Transverse colon (tissue), 4 donors: ENCODE results near the gene TMEM132D. TPM values are rescaled to one million over a fixed set of nuclear protein-coding genes. Genes with fewer than 3 reads are reported as not detected.

Experiments used
- DNase-seq: peaks from one replicate; pipeline ENCODE4 v3.0.0-alpha.2; 2019
- H3K27ac ChIP-seq, 4 donors: fragments of 200-600 bp; sonication (generic); 2 replicates each; pipeline ENCODE4 v1.5.1; 2016 to 2018; ENCODE audit warnings: inconsistent platforms in 4 of 4
- H3K27me3 ChIP-seq: fragments of 200-600 bp; sonication (generic); 2 replicates; pipeline ENCODE4 v1.5.1; 2017; ENCODE audit warnings: inconsistent platforms
- H3K36me3 ChIP-seq, 4 donors: fragments of 200-600 bp; sonication (generic); 2 replicates each; pipeline ENCODE4 v1.5.1; 2017 to 2019; ENCODE audit warnings: inconsistent platforms in 4 of 4
- H3K4me1 ChIP-seq, 4 donors: fragments of 200-600 bp; sonication (generic); 2 replicates each; pipeline ENCODE4 v1.5.1; 2017 to 2020; ENCODE audit warnings: inconsistent platforms in 4 of 4
- H3K4me3 ChIP-seq, 4 donors: fragments of 200-600 bp; sonication (generic); 1 replicate in 1 of 4; 2 replicates in 3 of 4; pipeline versions ENCODE4 v1.5.1 to v1.6.1; 2017 to 2019; ENCODE audit warnings: inconsistent platforms in 4 of 4
- H3K9me3 ChIP-seq, 2 donors: fragments of 200-600 bp; sonication (generic); 2 replicates each; pipeline ENCODE4 v1.5.1; 2017 to 2019; ENCODE audit warnings: inconsistent platforms in 2 of 2
- EP300 ChIP-seq: sonication (generic); formaldehyde crosslinking; IDR thresholded peaks from one replicate; pipeline ENCODE4 v1.6.1; 2017; ENCODE audit warnings: antibody characterized with exemption, low read depth
- POLR2A ChIP-seq: fragments of 450-650 bp; IDR thresholded peaks from one replicate; pipeline ENCODE4 v1.6.1; 2016; ENCODE audit warnings: antibody characterized with exemption, mild to moderate bottlenecking, moderate library complexity
- POLR2AphosphoS5 ChIP-seq, 3 donors: sonication (generic); formaldehyde crosslinking; IDR thresholded peaks; one replicate each; pipeline ENCODE4 v1.6.1; 2016; ENCODE audit warnings: antibody characterized with exemption in 3 of 3
- WGBS, 2 donors: methylation state at CpG; one replicate each; pipeline ENCODE4 v1.1.5; 2018; ENCODE audit warnings: low coverage in 1 of 2; 5-methylcytosine and 5-hydroxymethylcytosine counted together
- in situ Hi-C, 4 donors: fragments of 200-750 bp; cut with MboI; loops; one replicate each; pipeline versions ENCODE4 v1.15.0 to v1.15.1; 2017; ENCODE audit warnings: low sequenced_read_pairs in 3 of 4, low pct_ligation_motif_present in 1 of 4, low pct_unique_long_range_greater_than_20kb in 1 of 4
- intact Hi-C: fragments of 100-400 bp; cut with DNase I; formaldehyde crosslinking; loops from one replicate; pipeline ENCODE4 v1.15.1; 2023; ENCODE audit warnings: low total_unique reads
- total RNA-seq, 4 donors: library from RNA; depleted of rRNA; stranded (reverse); fragments of >200 nt; gene quantifications; one replicate each; pipeline ENCODE4 v1.1.0, GENCODE V29; 2016
- TF ChIP-seq, protein P1 (sequence below), 5 experiments: fragments of 200-600 bp in 3 of 5; fragments of 450-650 bp in 2 of 5; sonication (generic) in 3 of 5; IDR thresholded peaks; 1 replicate in 2 of 5; 2 replicates in 3 of 5; pipeline ENCODE4 v1.5.1; 2016 to 2017; ENCODE audit warnings: antibody characterized with exemption in 5 of 5, inconsistent platforms in 3 of 5, mild to moderate bottlenecking in 2 of 5, moderate library complexity in 1 of 5

Gene TMEM132D
- total RNA-seq, 4 donors from 2014 or later, result 0.48 to 0.55 TPM; not detected in 2

DNA sequence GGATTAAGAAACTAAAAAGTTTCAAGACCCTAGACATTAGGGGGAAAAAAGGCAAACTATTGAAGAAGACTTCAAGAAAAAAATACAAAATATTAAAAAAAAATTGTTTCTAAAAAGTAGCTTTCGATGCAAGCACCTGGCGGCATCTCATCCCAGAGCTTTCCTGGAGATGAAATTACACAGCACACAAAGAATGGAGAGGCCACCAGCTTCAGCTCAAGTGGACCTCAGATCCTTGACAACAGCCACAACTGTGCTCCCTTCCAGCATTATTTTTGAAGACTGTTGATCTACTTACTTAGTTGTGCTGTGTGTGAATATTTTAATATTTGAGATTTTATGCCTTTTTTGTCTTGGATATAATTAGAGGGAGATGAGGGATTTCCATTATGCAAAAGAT is 571.5 kb downstream of the TMEM132D start:
- no peak for TF ChIP-seq POLR2A
- TF ChIP-seq POLR2AphosphoS5 (IDR thresholded peaks at IDR 0.05), result no peak
- TF ChIP-seq, protein P1, sequence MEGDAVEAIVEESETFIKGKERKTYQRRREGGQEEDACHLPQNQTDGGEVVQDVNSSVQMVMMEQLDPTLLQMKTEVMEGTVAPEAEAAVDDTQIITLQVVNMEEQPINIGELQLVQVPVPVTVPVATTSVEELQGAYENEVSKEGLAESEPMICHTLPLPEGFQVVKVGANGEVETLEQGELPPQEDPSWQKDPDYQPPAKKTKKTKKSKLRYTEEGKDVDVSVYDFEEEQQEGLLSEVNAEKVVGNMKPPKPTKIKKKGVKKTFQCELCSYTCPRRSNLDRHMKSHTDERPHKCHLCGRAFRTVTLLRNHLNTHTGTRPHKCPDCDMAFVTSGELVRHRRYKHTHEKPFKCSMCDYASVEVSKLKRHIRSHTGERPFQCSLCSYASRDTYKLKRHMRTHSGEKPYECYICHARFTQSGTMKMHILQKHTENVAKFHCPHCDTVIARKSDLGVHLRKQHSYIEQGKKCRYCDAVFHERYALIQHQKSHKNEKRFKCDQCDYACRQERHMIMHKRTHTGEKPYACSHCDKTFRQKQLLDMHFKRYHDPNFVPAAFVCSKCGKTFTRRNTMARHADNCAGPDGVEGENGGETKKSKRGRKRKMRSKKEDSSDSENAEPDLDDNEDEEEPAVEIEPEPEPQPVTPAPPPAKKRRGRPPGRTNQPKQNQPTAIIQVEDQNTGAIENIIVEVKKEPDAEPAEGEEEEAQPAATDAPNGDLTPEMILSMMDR (IDR thresholded peaks at IDR 0.05), result no peak
- no peak for TF ChIP-seq EP300
- Histone ChIP-seq H3K4me1 (no peaks in the 10 kb centered on the region), H3K27me3 (no peaks in the 10 kb centered on the region), H3K4me3 (no peak overlapping the region), H3K9me3 (peaks cover 0 to 10% of the 10 kb centered on the region in 2 donors), H3K27ac (no peak overlapping the region), H3K36me3 (no peaks in the 10 kb centered on the region)
- WGBS, 2 donors, result 91 to 96% methylated on average over 2 of the region's 2 CpGs
- in situ Hi-C loops (no loop called here), intact Hi-C loops (no loop called here)
- DNase-seq, result no peak

DNA sequence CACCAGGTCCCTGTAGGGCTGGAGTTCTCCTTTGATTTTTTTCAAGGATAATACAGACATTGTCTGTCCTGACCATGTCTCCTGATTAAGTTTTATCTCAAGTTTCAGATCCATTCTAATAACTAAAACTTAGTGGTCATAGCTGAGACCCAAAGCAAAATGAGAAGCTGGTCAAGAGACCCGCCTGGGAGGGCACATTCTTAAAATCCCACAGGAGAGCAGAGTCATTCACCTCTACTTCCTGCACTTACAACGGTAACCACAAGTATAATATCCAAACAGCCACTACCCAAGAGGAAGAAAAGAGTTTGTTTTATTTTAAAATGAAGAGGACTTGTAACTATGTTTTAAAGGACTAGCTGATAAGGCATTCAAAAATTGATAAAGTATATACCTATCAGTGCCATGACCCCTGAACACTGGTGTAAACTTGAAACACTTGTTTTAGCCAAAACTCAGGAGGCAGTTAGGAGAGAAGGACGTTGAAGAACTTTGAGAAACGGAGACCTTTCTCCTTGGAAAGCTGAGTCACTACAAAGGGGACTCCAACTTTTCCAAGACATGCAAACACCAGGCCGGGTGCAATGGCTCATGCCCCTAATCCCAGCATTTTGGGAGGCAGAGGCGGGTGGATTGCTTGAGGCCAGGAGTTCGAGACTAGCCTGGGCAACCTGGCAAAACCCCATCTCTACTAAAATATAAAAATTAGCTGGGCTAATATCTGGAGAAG is 572.3 kb downstream of the TMEM132D start:
- DNase-seq, result no peak
- in situ Hi-C loops, result no loop called here
- intact Hi-C loops, result no loop called here
- H3K36me3 ChIP-seq, result no peaks in the 10 kb centered on the region
- TF ChIP-seq POLR2AphosphoS5 (IDR thresholded peaks at IDR 0.05) (no peak), EP300 (no peak), POLR2A (no peak)
- TF ChIP-seq, protein P1 (IDR thresholded peaks at IDR 0.05), result no peak
- no peak overlapping the region for H3K4me3 ChIP-seq
- H3K9me3 ChIP-seq, result peaks cover 0 to 10% of the 10 kb centered on the region in 2 donors
- no peaks in the 10 kb centered on the region for H3K4me1 ChIP-seq
- H3K27ac ChIP-seq, result no peak overlapping the region
- 53 to 70% methylated on average over 4 to 7 of the region's 7 CpGs for WGBS, 2 donors
- H3K27me3 ChIP-seq, result no peaks in the 10 kb centered on the region

DNA sequence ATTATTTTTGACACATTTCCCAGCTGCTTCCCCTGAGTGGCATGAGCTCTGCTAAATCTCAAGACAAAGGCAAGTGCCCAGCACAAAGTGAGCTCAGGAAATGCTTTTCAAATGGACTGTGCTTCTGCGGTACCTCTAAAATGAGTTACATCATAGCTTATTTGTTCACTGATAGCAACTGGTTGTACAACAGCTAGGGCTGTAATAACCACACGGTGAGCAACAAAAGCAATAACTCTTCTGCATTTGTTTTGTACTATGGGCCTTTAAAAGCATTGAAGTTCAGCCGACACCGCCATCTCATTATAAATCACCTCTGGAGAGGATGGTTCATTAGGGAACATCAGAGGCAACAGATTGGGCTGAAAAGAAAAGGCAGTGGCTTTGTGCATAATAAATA is 575.6 kb downstream of the TMEM132D start:
- DNase-seq, result no peak
- Histone ChIP-seq H3K4me1 (no peaks in the 10 kb centered on the region), H3K9me3 (no peaks in the 10 kb centered on the region), H3K27ac (no peak overlapping the region), H3K36me3 (no peaks in the 10 kb centered on the region), H3K4me3 (no peak overlapping the region), H3K27me3 (no peaks in the 10 kb centered on the region)
- intact Hi-C loops (no loop called here), in situ Hi-C loops (no loop called here)
- TF ChIP-seq POLR2AphosphoS5 (IDR thresholded peaks at IDR 0.05), result no peak
- no peak for TF ChIP-seq EP300
- TF ChIP-seq, protein P1 (IDR thresholded peaks at IDR 0.05), result no peak
- TF ChIP-seq POLR2A, result no peak
- 17 to 31% methylated on average over 4 of the region's 4 CpGs for WGBS, 2 donors

DNA sequence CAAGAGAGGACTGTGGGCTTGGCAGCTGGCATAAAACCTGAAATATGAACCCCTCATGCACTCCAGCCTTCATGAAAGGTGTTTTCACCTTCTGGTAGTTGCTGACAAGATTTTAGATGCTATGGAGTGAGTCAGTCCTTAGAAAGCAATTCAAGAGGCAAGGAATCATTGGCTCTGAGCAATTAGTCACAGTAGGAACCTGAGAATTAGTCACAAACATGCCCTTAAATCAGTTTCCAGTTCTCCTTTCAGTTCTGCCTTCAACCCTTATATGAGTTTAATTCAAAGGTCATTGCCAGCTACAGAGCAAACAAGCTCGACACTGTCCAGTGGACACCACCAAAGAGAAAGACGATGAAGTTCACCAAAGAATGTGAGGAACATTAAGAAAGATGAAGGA is 578.3 kb downstream of the TMEM132D start:
- H3K4me1 ChIP-seq, result no peaks in the 10 kb centered on the region
- TF ChIP-seq, protein P1 (IDR thresholded peaks at IDR 0.05), result no peak
- TF ChIP-seq POLR2A (no peak), EP300 (no peak), POLR2AphosphoS5 (IDR thresholded peaks at IDR 0.05) (no peak)
- no peaks in the 10 kb centered on the region for H3K27me3 ChIP-seq
- DNase-seq, result no peak
- no peak overlapping the region for H3K4me3 ChIP-seq
- H3K27ac ChIP-seq, result no peak overlapping the region
- WGBS, 2 donors, result 85% methylated on average over 2 of the region's 2 CpGs; no CpG with 5 or more reads in 1 of the 2 donors
- intact Hi-C loops (no loop called here), in situ Hi-C loops (no loop called here)
- no peaks in the 10 kb centered on the region for H3K36me3 ChIP-seq
- H3K9me3 ChIP-seq, result no peaks in the 10 kb centered on the region
